HG03196 (cell line): Measurements from ENCODE around the gene TTYH3.

Source experiments
- ATAC-seq: cut with Tn5 transposase; IDR thresholded peaks from one replicate; pipeline ENCODE4 v1.9.1; 2021; ENCODE audit not compliant: unreplicated experiment

Gene TTYH3

DNA sequence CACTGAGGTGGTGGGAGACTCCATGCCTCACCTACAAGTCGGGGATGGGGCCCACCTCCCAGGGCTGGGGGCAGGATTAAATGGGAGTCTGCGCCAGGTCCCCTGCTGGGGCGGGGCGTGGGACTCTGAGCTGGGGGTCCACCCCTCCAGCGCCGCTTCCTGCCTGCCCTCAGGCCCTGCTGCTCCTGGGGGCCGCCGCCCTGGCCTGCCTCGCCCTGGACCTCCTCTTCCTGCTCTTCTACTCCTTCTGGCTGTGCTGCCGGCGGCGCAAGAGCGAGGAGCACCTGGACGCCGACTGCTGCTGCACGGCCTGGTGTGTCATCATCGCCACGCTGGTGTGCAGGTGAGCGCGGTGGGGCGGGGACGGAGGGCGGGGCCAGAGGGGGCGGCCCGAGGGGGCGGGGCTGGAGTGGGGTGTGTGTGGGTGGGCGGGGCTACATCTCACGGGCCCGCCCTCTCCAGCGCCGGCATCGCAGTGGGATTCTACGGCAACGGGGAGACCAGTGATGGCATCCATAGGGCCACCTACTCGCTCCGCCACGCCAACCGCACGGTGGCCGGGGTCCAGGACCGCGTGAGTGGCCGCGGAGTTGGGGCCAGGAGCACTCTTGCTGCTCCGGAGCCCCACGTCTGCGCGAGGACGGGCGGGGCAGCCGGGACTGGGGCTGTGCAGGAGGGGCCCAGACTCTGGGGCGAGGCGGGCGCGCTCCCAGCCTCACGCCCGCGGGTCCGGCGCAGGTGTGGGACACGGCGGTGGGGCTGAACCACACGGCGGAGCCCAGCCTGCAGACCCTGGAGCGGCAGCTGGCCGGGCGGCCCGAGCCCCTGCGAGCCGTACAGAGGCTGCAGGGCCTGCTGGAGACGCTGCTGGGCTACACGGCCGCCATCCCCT is 15.1 kb downstream of the TTYH3 start:
- no peak for ATAC-seq

- no peak for ATAC-seq
Observed at GRCh38 chr7:2647594-2648172, 15.9 kb downstream of the TTYH3 start.

DNA sequence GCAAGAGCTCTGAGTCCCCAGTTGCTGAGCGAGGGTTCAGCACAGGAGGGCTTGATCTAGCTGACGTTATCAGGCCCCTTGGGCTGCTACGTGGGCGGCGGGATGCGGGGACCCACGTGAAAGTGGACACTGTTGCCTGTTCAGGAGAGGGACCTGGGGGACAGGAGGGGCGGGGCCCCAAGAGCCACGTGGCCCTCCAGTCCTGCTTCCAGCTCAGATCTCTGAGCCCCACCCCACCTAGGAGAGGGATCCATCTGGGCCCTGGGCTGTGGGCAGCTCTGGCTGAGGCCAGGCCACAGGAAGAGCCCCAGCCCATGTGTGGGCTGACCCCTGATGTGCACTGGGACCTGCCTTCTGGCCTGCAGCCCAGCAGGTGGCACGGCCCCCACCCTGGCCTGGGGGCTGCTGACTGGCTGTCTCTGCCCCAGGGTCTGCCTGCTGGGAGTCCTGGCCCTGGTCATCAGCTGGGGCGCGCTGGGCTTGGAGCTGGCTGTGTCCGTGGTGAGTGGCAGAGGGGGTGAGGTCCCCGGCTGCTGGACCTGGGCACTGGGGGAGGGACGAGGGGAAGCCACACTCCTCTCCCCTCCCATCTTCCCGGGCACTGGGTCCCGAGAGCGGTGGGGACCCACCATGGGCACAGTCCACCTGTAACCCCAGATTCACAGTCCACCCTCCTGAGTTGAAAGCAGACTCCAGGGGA is 17.5 kb downstream of the TTYH3 start:
- ATAC-seq = no peak

GRCh38 chr7:2649991-2650390 is 18.2 kb downstream of the TTYH3 start:
- ATAC-seq = no peak

GRCh38 chr7:2650451-2650850 is 18.7 kb downstream of the TTYH3 start:
- ATAC-seq = no peak

- ATAC-seq = no peak
Observed at GRCh38 chr7:2651336-2651735, 19.6 kb downstream of the TTYH3 start.

- no peak for ATAC-seq
Observed at GRCh38 chr7:2651847-2652735, 20.3 kb downstream of the TTYH3 start.

DNA sequence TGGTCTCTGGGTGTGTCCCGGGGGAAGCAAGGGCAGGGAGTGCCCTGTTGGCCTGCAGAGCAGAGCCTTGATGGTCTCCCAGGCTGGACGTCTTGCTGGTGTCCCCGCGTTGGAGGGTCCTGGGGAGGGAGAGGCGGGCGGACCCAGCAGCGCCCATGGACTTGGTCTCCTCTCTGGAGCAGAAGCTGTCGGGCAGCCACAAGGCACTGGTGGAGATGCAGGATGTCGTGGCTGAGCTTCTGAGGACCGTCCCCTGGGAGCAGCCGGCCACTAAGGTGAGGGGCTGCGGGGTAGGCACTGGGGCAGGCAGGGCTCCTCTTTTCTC is 20.9 kb downstream of the TTYH3 start:
- no peak for ATAC-seq

DNA sequence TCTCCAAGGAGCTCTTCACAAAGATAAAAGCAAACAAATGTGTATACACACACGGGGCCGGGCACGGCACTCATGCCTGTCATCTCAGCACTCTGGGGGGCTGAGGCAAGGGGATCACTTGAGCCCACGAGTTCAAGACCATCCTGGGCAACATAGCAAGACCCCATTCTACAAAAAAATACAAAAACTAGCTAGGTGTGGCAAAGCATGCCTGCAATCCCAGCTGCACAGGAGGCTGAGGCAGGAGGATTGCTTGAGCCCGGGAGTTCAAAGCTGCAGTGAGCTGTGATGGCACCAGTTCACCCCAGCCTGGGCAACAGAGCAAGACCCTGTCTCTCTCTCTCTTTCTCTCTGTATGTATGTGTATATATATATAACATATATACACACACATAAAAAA is 22.3 kb downstream of the TTYH3 start:
- no peak for ATAC-seq

GRCh38 chr7:2655870-2656614 is 24.3 kb downstream of the TTYH3 start:
- no peak for ATAC-seq

GRCh38 chr7:2657208-2657607 is 25.4 kb downstream of the TTYH3 start:
- no peak for ATAC-seq

DNA sequence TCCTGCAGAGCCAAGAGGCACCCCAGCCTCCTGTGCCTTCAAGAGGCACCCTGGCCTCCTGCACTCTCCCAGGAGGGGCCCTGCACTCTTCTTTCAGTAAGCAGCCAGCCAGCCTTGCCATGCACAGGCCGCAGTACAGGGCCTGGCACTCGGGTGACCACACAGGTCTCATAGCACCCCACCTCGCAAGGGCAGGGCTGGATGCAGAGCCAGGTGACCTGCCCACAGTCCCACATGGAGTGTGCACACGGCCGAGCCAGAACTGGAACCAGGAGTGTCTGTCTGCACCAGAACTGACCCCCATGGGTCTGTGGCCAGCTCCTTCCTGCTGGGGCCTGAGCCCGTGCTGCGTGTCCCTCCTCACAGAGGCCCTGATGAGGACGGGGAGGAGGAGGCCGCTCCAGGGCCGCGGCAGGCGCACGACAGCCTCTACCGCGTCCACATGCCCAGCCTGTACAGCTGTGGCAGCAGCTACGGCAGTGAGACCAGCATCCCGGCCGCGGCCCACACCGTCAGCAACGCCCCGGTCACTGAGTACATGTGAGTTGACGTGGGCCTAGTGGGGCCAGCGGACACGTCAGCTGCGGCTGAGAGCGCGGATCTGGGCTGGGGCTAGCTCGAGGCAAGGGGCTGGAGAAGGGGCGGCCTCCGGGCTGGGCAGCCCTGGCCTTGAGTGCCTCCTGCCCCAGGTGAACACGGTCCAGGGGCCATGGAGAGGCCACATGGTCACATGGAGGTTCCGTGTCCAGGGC is 26.3 kb downstream of the TTYH3 start:
- ATAC-seq = no peak

DNA sequence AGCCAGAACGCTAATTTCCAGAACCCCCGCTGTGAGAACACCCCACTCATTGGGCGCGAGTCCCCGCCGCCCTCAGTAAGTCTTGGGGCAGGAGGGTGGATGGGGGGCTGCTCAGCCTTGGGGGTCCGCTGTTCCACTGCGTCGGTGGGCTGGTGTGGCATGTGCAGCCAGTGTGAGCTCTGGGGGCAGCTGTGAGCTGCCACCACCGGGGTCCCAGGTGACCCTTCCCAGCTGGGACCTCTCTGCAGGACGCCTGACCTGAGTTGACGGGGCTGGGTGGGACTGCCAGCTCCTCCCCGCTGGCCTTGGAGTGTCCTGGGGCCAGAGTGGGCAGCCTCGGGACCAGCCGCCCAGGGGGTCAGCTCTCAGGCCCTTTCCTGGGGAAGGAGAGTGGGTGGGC is 27.2 kb downstream of the TTYH3 start:
- no peak for ATAC-seq

- ATAC-seq = no peak
Observed at GRCh38 chr7:2659556-2660358, 28.0 kb downstream of the TTYH3 start.

DNA sequence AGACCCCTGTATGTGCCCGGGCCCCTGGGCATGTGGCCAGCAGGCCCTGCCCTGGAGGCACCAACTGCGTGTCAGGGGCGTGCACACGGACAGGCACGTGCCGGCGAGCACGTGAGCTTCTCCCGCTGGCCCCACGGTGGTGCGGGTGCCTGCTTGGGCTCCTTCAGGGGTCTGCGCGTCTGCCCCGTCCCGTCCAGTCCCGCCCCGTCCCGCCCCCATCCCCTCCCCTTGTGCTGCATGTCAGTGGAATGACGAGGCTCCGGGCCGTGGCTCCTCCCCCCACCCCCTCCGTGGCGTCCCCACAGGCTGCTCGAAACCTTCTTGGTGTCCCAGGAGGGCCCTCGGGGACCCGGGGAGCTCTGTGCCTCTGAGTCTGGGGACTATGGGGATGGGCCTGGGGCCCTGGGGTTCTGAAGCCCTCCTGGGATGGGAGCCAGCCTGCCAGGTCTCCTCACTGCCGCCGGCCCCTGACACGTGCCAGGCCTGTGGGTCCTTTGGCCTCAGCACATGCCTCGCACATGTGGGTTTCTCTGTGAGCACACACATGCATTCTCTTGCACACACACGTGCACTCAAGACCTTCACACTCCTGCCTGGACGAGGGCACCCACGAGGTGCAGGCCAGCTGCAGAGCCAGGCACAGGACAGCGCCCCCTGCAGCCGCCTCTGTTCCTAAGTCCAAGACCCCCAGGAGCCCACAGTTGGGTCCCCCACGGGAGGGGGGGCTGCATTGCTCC is 28.7 kb downstream of the TTYH3 start:
- no peak for ATAC-seq

- ATAC-seq = no peak
Observed at GRCh38 chr7:2661096-2661449, 29.3 kb downstream of the TTYH3 start.

GRCh38 chr7:2661602-2662272 is 30.0 kb downstream of the TTYH3 start:
- ATAC-seq = no peak
